Peyer's patch (tissue), 4 donors: ENCODE data around the gene SIX3.

Experiments
- POLR2A ChIP-seq, 2 donors: fragments of 450-650 bp; IDR thresholded peaks; one replicate each; pipeline ENCODE4 v1.5.1; 2017; ENCODE audit warnings: antibody characterized with exemption in 2 of 2, mild to moderate bottlenecking in 2 of 2, moderate library complexity in 2 of 2
- TF ChIP-seq, protein P1 (sequence below), 6 experiments: fragments of 450-650 bp in 4 of 6; fragments of 200-600 bp in 2 of 6; sonication (generic) in 1 of 6; IDR thresholded peaks; one replicate each; pipeline ENCODE4 v1.5.1; 2017 to 2019; ENCODE audit warnings: antibody characterized with exemption in 6 of 6, mild to moderate bottlenecking in 3 of 6, moderate library complexity in 1 of 6

DNA sequence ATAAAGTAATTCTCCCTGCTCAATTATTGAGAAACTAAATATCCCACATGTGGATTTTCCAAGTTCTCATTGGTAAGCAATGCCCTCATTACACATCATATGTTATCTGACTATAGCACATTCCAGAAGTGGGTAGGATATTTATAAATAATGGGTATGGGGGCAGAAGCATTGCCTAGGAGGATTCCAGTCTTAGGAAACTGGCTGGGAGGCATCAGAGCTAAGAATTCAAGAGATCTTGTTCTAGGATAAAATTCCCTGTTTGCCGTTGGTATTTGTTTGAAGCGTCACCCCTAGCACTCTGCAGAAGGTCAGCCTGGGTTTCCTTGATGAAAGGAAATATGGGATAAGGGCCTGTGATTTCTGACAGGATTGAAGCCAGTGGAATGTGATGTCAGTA is 47.7 kb downstream of the SIX3 start:
- TF ChIP-seq, protein P1, sequence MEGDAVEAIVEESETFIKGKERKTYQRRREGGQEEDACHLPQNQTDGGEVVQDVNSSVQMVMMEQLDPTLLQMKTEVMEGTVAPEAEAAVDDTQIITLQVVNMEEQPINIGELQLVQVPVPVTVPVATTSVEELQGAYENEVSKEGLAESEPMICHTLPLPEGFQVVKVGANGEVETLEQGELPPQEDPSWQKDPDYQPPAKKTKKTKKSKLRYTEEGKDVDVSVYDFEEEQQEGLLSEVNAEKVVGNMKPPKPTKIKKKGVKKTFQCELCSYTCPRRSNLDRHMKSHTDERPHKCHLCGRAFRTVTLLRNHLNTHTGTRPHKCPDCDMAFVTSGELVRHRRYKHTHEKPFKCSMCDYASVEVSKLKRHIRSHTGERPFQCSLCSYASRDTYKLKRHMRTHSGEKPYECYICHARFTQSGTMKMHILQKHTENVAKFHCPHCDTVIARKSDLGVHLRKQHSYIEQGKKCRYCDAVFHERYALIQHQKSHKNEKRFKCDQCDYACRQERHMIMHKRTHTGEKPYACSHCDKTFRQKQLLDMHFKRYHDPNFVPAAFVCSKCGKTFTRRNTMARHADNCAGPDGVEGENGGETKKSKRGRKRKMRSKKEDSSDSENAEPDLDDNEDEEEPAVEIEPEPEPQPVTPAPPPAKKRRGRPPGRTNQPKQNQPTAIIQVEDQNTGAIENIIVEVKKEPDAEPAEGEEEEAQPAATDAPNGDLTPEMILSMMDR (IDR thresholded peaks at IDR 0.05) = no peak
- no peak for TF ChIP-seq POLR2A (IDR thresholded peaks at IDR 0.05)
